ENCODE results near the gene E2F6.

The E2F6 gene

DNA sequence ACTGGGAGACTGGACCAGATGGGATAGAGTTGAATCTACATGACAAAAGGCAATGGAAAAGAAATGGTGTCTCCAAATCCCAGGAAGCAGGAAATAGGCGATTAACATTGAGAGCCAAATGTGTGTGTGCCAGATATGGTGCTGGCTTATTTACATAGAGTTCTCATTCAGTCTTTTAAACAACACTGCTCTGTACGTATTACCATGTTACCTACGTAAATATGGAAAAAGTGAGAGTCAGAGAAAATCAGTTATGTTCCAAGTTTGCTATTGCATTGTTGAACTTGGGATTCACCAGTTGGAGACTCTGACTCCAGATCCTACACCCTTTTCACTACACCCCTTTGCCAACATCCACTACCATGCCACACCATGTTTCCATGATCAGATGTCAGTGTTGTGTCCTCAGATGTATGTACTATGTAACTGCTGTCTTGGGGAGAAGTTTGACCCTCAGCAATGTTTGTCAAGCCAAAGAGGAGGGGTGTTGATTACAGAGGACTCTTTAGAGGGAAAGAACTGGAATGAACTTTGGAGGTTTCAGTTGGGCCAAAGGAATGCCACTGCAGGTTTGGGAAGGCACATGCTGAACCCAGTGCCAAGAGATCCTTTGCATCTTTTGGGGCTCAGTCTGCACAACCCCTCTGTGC lies 48.2 kb upstream of the E2F6 start:
- CTCF ChIA-PET = no interaction called here

GRCh38 chr2:11513319-11513718 lies 47.4 kb upstream of the E2F6 start:
- H3K27ac ChIP-seq (ENCODE audit: extremely low read depth, low read depth, low read length) = no peak overlapping the region
- H3K9me3 ChIP-seq (ENCODE audit: control insufficient read depth, insufficient read depth, low read depth, low read length) = no peaks in the 10 kb centered on the region
- ChIA-PET POLR2A (no interaction called here), CTCF (interaction anchor here (1.0 to 2.4 kb wide), 2 partner anchors 21 to 70 kb away, joined by 3 to 14 read pairs; no protein-coding TSS in a partner anchor)
- TF ChIP-seq SCRT1 (tag by site-specific recombination; IDR thresholded peaks at IDR 0.05; ENCODE audit: borderline replicate concordance) (no peak), ZBTB21 (tag by site-specific recombination; IDR thresholded peaks at IDR 0.05) (no peak), ZNF221 (tag by site-specific recombination; IDR thresholded peaks at IDR 0.05; ENCODE audit: borderline replicate concordance) (no peak), ZNF404 (tag by site-specific recombination; IDR thresholded peaks at IDR 0.05) (no peak), ZNF155 (tag by site-specific recombination; IDR thresholded peaks at IDR 0.05) (no peak), ZNF350 (tag by site-specific recombination; IDR thresholded peaks at IDR 0.05) (no peak)
- no peaks in the 10 kb centered on the region for H3K36me3 ChIP-seq (ENCODE audit: control insufficient read depth in 2 of 2, insufficient read depth in 1 of 2, low read length in 2 of 2)
- no peaks in the 10 kb centered on the region for H3K4me1 ChIP-seq (ENCODE audit: control insufficient read depth, insufficient read depth, low read length)
- H3K4me3 ChIP-seq (ENCODE audit: low read depth, low read length) = no peak overlapping the region

More for the DNA sequence above, 48.2 kb upstream of the E2F6 start:
- H3K4me1 ChIP-seq (ENCODE audit: control insufficient read depth, insufficient read depth, low read length) = no peaks in the 10 kb centered on the region
- H3K4me3 ChIP-seq (ENCODE audit: low read depth, low read length) = no peak overlapping the region
- TF ChIP-seq EGR2 (tag by site-specific recombination; IDR thresholded peaks at IDR 0.05; ENCODE audit: low read depth) (no peak), ZNF157 (tag by site-specific recombination; IDR thresholded peaks at IDR 0.05) (no peak)
- no peaks in the 10 kb centered on the region for H3K9me3 ChIP-seq (ENCODE audit: control insufficient read depth, insufficient read depth, low read depth, low read length)
- H3K27ac ChIP-seq (ENCODE audit: extremely low read depth, low read depth, low read length) = no peak overlapping the region
- POLR2A ChIA-PET = no interaction called here
- no peaks in the 10 kb centered on the region for H3K36me3 ChIP-seq (ENCODE audit: control insufficient read depth in 2 of 2, insufficient read depth in 1 of 2, low read length in 2 of 2)

DNA sequence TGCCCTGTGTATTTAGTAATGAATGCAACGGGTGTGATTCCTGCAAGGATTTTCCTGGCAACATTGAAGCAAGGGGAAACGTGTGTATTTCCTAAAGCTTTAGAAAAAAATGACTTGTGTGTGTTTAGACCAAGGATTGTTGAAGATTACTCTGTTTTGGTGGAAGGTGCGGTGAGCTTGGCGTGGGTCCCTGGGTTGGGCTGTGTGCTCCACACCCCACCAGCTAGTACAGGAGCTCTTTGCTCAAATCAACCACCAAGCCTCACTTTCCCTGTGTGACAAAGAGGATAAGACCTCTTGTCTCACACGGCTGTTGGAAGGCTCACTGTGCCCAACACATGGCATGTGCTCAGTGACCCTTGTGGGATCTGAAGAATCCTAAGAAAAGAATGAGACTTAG lies 46.5 kb upstream of the E2F6 start:
- H3K4me3 ChIP-seq (ENCODE audit: low read depth, low read length) = no peak overlapping the region
- CTCF ChIA-PET = interaction anchor here (0.6 to 2.4 kb wide), 3 partner anchors 22 to 298 kb away, joined by 3 to 14 read pairs (median 3); no protein-coding TSS in a partner anchor
- no peaks in the 10 kb centered on the region for H3K36me3 ChIP-seq (ENCODE audit: control insufficient read depth in 2 of 2, insufficient read depth in 1 of 2, low read length in 2 of 2)
- no peak overlapping the region for H3K27ac ChIP-seq (ENCODE audit: extremely low read depth, low read depth, low read length)
- H3K4me1 ChIP-seq (ENCODE audit: control insufficient read depth, insufficient read depth, low read length) = no peaks in the 10 kb centered on the region
- POLR2A ChIA-PET = no interaction called here
- no peak for TF ChIP-seq ZNF391 (tag by site-specific recombination; IDR thresholded peaks at IDR 0.05; ENCODE audit: borderline replicate concordance, low read depth)
- no peak for TF ChIP-seq ZNF629 (tag by site-specific recombination; IDR thresholded peaks at IDR 0.05)
- no peaks in the 10 kb centered on the region for H3K9me3 ChIP-seq (ENCODE audit: control insufficient read depth, insufficient read depth, low read depth, low read length)

DNA sequence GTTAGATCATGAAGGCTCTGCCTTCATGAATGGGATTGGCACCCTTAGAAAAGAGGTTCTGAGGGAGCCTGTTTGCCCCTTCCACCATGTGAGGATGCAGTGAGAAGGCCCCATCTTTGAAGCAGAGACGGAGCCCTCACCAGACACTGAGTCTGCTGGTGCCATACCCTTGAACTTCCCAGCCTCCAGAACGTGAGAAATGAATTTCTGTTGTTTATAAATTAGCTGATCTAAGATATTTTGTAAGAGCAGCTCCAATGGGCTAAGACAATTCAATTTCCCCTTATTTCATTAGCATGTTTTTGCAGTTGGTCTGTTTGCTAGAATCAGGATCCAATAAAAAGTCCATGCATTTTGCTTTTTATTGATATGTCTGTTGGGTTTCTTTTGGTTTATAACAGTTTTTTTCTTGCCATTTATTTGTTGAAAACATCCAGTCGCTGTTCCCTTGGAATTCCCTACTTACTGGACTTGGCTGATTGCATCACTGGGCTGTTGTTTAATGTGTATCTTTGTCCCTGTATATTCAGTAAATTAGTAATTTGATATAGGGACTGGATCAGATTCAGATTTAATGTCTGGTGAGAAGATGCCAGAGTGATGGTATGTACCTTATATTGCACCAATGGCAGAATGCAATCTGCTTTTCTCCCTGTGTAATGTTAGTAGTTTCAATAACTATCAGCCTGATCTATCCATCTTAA lies 43.8 kb upstream of the E2F6 start:
- Histone ChIP-seq H3K4me3 (ENCODE audit: low read depth, low read length) (no peak overlapping the region), H3K4me1 (ENCODE audit: control insufficient read depth, insufficient read depth, low read length) (no peaks in the 10 kb centered on the region; the same call in 1 of the 2 replicates), H3K9me3 (ENCODE audit: control insufficient read depth, insufficient read depth, low read depth, low read length) (no peaks in the 10 kb centered on the region), H3K27ac (ENCODE audit: extremely low read depth, low read depth, low read length) (no peak overlapping the region), H3K36me3 (ENCODE audit: control insufficient read depth in 2 of 2, insufficient read depth in 1 of 2, low read length in 2 of 2) (no peaks in the 10 kb centered on the region)
- TF ChIP-seq ZNF596 (tag by site-specific recombination; IDR thresholded peaks at IDR 0.05) = no peak
- no peak for TF ChIP-seq ZNF19 (tag by site-specific recombination; IDR thresholded peaks at IDR 0.05; ENCODE audit: low read depth)
- peak; percentile 38 for TF ChIP-seq ZBTB17 (tag by site-specific recombination; IDR thresholded peaks at IDR 0.05)
- no peak for TF ChIP-seq GLIS1 (tag by site-specific recombination; IDR thresholded peaks at IDR 0.05)
- TF ChIP-seq SP3 (tag by site-specific recombination; IDR thresholded peaks at IDR 0.05) = no peak
- ChIA-PET POLR2A (no interaction called here), CTCF (interaction anchor here (0.6 to 0.8 kb wide), 4 partner anchors 25 to 545 kb away, joined by 3 to 4 read pairs (median 3); no protein-coding TSS in a partner anchor)

DNA sequence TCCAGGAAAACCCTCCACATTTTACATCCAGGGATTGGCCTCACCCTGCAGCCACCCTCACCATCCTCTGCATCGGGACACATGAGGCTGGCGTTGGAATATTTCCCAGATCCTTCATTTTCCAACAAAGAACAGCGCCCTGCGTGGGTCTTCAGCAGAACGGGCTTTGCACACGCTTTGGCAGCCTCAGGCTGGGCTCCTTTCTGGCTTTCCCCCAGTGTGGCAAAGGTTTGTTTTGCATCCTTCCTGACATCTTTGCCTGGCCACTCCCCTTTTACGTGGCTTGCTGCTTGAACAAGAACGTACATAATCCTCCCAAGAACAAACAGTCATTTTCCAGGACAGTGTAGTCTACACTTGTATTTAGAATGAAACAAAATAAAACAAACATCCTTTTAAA lies 42.3 kb upstream of the E2F6 start:
- no peaks in the 10 kb centered on the region; the same call in 1 of the 2 replicates for H3K4me1 ChIP-seq (ENCODE audit: control insufficient read depth, insufficient read depth, low read length)
- ChIA-PET CTCF (interaction anchor here (0.5 kb wide), 1 partner anchor 55 kb away, joined by 3 read pairs; no protein-coding TSS in a partner anchor), POLR2A (no interaction called here)
- H3K4me3 ChIP-seq (ENCODE audit: low read depth, low read length) = no peak overlapping the region
- H3K9me3 ChIP-seq (ENCODE audit: control insufficient read depth, insufficient read depth, low read depth, low read length) = no peaks in the 10 kb centered on the region
- H3K36me3 ChIP-seq (ENCODE audit: control insufficient read depth in 2 of 2, insufficient read depth in 1 of 2, low read length in 2 of 2) = no peaks in the 10 kb centered on the region
- TF ChIP-seq ZSCAN23 (tag by site-specific recombination; IDR thresholded peaks at IDR 0.05) = no peak
- no peak for TF ChIP-seq ZNF174 (tag by site-specific recombination; IDR thresholded peaks at IDR 0.05)
- TF ChIP-seq KLF16 (tag by site-specific recombination; IDR thresholded peaks at IDR 0.05) = no peak
- TF ChIP-seq ZNF670 (tag by site-specific recombination; IDR thresholded peaks at IDR 0.05; ENCODE audit: low read depth) = no peak
- no peak overlapping the region for H3K27ac ChIP-seq (ENCODE audit: extremely low read depth, low read depth, low read length)

Data from HEK293 (cell line).